ENCODE data around the gene UNC93A. TPM values are rescaled to one million over a fixed set of nuclear protein-coding genes. Genes with fewer than 3 reads are reported as not detected.

Gene UNC93A
- total RNA-seq, 1 experiment from 2014 or later = not detected

GRCh38 chr6:167244991-167245390, 46.1 kb upstream of the UNC93A start:
- no TSS peak for BruUV-seq (replicated peaks)
- Histone ChIP-seq H3K27me3 (ENCODE audit: insufficient read depth, low read length) (peaks cover 11% of the 10 kb centered on the region; the same call in 1 of the 2 replicates), H4K20me1 (ENCODE audit: insufficient read depth) (no peaks in the 10 kb centered on the region), H3K4me3 (replicated peaks in 1 of 2; ENCODE audit: low read depth in 1 of 2, low read length in 2 of 2) (no peak overlapping the region), H2AFZ (ENCODE audit: low read depth, low read length, poor library complexity, severe bottlenecking) (no peak overlapping the region), H3K4me2 (ENCODE audit: low read length) (no peak overlapping the region), H3K4me1 (ENCODE audit: control insufficient read depth in 1 of 2, insufficient read depth in 2 of 2, low read length in 2 of 2) (no peaks in the 10 kb centered on the region), H3K9me2 (ENCODE audit: insufficient read depth) (no peaks in the 10 kb centered on the region), H3K36me3 (ENCODE audit: control insufficient read depth in 1 of 2, insufficient read depth in 2 of 2, low read length in 2 of 2) (no peaks in the 10 kb centered on the region), H3K9ac (ENCODE audit: low read length) (no peak overlapping the region), H3K9me3 (ENCODE audit: control insufficient read depth in 1 of 2, insufficient read depth in 1 of 2, low read depth in 1 of 2, low read length in 2 of 2) (no peaks in the 10 kb centered on the region), H3K79me2 (ENCODE audit: insufficient read depth, low read length) (no peaks in the 10 kb centered on the region), H3K27ac (ENCODE audit: low read depth, low read length) (no peak overlapping the region)
- intact Hi-C loops (cut with micrococcal nuclease) = no loop called here
- TF ChIP-seq SRF (IDR thresholded peaks at IDR 0.05; ENCODE audit: low read depth) (no peak), ELF1 (IDR thresholded peaks at IDR 0.05; ENCODE audit: borderline replicate concordance, low read depth) (no peak)
- POLR2A ChIA-PET = no interaction called here
- no peak for ATAC-seq
- CTCF ChIA-PET = no interaction called here
- RAD21 ChIA-PET (ENCODE audit: low non-redundant PET in 1 of 2, low total read pairs in 2 of 2, uncharacterized antibody in 2 of 2, unreplicated experiment in 2 of 2) = no interaction called here
- no peak for DNase-seq (ENCODE audit: low read depth, low spot score)

- CTCF ChIA-PET = no interaction called here
- Histone ChIP-seq H3K4me3 (replicated peaks in 1 of 2; ENCODE audit: low read depth in 1 of 2, low read length in 2 of 2) (no peak overlapping the region), H3K9me2 (ENCODE audit: insufficient read depth) (no peaks in the 10 kb centered on the region), H3K9ac (ENCODE audit: low read length) (no peak overlapping the region), H3K79me2 (ENCODE audit: insufficient read depth, low read length) (no peaks in the 10 kb centered on the region), H4K20me1 (ENCODE audit: insufficient read depth) (no peaks in the 10 kb centered on the region), H3K27ac (ENCODE audit: low read depth, low read length) (no peak overlapping the region), H3K36me3 (ENCODE audit: control insufficient read depth in 1 of 2, insufficient read depth in 2 of 2, low read length in 2 of 2) (no peaks in the 10 kb centered on the region), H3K4me2 (ENCODE audit: low read length) (no peak overlapping the region), H3K9me3 (ENCODE audit: control insufficient read depth in 1 of 2, insufficient read depth in 1 of 2, low read depth in 1 of 2, low read length in 2 of 2) (no peaks in the 10 kb centered on the region), H3K4me1 (ENCODE audit: control insufficient read depth in 1 of 2, insufficient read depth in 2 of 2, low read length in 2 of 2) (no peaks in the 10 kb centered on the region), H3K27me3 (ENCODE audit: insufficient read depth, low read length) (peaks cover 14% of the 10 kb centered on the region; the same call in 1 of the 2 replicates), H2AFZ (ENCODE audit: low read depth, low read length, poor library complexity, severe bottlenecking) (no peak overlapping the region)
- intact Hi-C loops (cut with micrococcal nuclease) = no loop called here
- POLR2A ChIA-PET = no interaction called here
- RAD21 ChIA-PET (ENCODE audit: low non-redundant PET in 1 of 2, low total read pairs in 2 of 2, uncharacterized antibody in 2 of 2, unreplicated experiment in 2 of 2) = no interaction called here
- ATAC-seq (no peak), DNase-seq (ENCODE audit: low read depth, low spot score) (no peak)
- BruUV-seq (replicated peaks) = no TSS peak
- TF ChIP-seq FOSL1 (IDR thresholded peaks at IDR 0.05; ENCODE audit: low read depth) = no peak
- no peak for TF ChIP-seq SRF (IDR thresholded peaks at IDR 0.05; ENCODE audit: low read depth)
- TF ChIP-seq ZBTB33 (IDR thresholded peaks at IDR 0.05; ENCODE audit: extremely low read depth, insufficient replicate concordance, low read length) = no peak
- TF ChIP-seq JUND (IDR thresholded peaks at IDR 0.05) = no peak
- TF ChIP-seq CBX3 (IDR thresholded peaks at IDR 0.05; ENCODE audit: low read depth) = no peak
- no peak for TF ChIP-seq ATF3 (IDR thresholded peaks at IDR 0.05)
- TF ChIP-seq SP1 (IDR thresholded peaks at IDR 0.05; ENCODE audit: low read depth) = no peak
- TF ChIP-seq POLR2A (IDR thresholded peaks at IDR 0.05; ENCODE audit: borderline replicate concordance, extremely low read depth, insufficient read depth, insufficient read length) = no peak
- TF ChIP-seq EGR1 (IDR thresholded peaks at IDR 0.05; ENCODE audit: low read depth) = no peak
- no peak for TF ChIP-seq REST (IDR thresholded peaks at IDR 0.05; ENCODE audit: low read depth)
- no peak for TF ChIP-seq CTCF (IDR thresholded peaks at IDR 0.05 in 2 of 3, conservative IDR thresholded peaks at IDR 0.05 in 1 of 3; ENCODE audit: borderline replicate concordance in 1 of 3, insufficient read depth in 1 of 3, low read depth in 2 of 3, low read length in 2 of 3)
- no peak for TF ChIP-seq RAD21 (IDR thresholded peaks at IDR 0.05; ENCODE audit: low read depth)
- TF ChIP-seq TCF7L2 (IDR thresholded peaks at IDR 0.05; ENCODE audit: borderline replicate concordance, extremely low read depth, insufficient read depth, insufficient read length) = no peak
Measured at GRCh38 chr6:167245591-167245990, 45.5 kb upstream of the UNC93A start.

Data from HCT116 (cell line).